GM19035 (cell line): ENCODE measurements around the gene CCDC51.
A peak's percentile ranks its signal among the peaks of the same experiment; 100 is the strongest.
"Not testable (repeated sequence)": the region's sequence is repeated elsewhere in the genome, so short reads cannot be mapped to it uniquely, and the experiment has no call there.

Experiments
- ATAC-seq: cut with Tn5 transposase; IDR thresholded peaks from one replicate; pipeline ENCODE4 v1.9.1; 2021; ENCODE audit not compliant: unreplicated experiment

The CCDC51 gene, protein sequence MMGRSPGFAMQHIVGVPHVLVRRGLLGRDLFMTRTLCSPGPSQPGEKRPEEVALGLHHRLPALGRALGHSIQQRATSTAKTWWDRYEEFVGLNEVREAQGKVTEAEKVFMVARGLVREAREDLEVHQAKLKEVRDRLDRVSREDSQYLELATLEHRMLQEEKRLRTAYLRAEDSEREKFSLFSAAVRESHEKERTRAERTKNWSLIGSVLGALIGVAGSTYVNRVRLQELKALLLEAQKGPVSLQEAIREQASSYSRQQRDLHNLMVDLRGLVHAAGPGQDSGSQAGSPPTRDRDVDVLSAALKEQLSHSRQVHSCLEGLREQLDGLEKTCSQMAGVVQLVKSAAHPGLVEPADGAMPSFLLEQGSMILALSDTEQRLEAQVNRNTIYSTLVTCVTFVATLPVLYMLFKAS

DNA sequence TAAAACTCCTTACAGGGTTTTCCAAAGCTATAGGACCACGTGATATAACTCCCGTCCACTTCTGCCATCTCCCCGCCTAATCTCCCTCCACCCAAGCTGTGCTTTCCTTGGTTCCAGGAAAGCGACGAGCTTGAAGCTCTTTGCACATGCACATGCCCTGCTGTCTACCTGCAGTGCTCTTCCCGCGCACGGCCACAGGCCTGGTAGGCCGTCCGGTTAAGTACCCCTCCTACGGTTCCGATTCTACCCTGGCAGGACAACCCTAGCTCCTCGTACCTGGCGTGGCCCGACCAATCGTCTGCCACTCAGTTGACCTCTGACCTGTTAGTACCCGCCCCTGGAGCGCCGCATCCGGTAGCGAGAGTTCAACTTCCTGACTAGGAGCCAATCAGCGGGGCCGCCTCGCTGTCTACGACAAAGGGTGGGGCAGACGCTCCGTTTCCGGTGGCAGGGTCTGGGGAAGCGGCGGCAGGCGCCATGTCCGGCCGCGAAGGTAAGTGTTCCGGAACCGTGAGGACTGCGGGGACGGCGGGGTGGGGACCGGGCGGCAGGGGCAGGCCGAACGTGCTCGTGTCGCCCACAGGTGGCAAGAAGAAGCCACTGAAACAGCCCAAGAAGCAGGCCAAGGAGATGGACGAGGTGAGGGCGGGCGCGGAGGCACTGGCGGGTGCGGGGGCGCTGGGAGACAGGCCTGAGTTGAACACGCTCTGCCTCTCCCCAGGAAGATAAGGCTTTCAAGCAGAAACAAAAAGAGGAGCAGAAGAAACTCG is at the start of gene CCDC51, which contains the start of gene TMA7:
Gene CCDC51 (minus strand): TSS at position 300 of the 770 bp plus-strand sequence. CDS start 4,991 bp downstream, outside the sequence.
Gene TMA7 (plus strand): TSS at position 438 of the 770 bp plus-strand sequence. CDS start 40 bp downstream, at position 478.
- ATAC-seq, result peak; percentile 93

- no peak for ATAC-seq
Measured at GRCh38 chr3:48486952-48487351, 47.0 kb upstream of the CCDC51 start.

DNA sequence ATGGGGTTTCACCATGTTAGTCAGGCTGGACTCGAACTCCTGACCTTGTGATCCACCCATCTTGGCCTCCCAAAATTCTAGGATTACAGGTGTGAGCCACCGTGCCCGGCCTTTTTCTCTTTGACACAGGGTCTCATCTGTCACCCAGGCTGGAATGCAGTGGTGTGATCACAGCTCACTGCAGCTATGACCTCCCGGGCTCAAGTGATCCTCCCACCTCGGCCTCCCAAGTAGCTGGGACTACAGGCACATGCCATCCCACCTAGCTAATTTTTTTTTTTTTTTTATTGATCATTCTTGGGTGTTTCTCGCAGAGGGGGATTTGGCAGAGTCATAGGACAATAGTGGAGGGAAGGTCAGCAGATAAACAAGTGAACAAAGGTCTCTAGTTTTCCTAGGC is 42.9 kb upstream of the CCDC51 start:
- ATAC-seq, result not testable (repeated sequence)

- ATAC-seq, result not testable (repeated sequence)
Measured at GRCh38 chr3:48480891-48481290, 41.0 kb upstream of the CCDC51 start.

GRCh38 chr3:48478626-48479555 is 39.0 kb upstream of the CCDC51 start:
- no peak for ATAC-seq

GRCh38 chr3:48477959-48478520 is 38.1 kb upstream of the CCDC51 start:
- no peak for ATAC-seq

GRCh38 chr3:48476426-48477053 is 36.6 kb upstream of the CCDC51 start:
- no peak for ATAC-seq

DNA sequence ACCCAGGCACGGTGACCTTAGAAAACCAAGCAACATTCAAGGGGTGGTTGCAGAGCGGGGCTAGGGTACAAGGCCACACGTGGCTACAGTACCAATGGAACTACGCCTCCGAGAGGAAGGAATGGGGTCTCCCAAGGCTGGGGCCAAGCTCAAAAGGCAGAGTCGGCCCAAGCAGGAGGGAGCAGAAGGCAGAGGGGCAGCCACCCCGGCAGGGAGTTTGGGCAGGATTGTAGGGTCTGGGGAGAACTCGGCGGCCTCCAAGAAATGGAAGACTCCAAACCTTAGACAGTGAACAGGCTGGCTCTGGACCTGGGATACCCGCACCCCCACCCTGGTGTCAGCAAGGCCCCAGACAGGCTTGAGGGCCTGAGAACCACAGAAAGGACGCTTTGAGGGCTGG is 35.3 kb upstream of the CCDC51 start:
- no peak for ATAC-seq

GRCh38 chr3:48474619-48475018 is 34.7 kb upstream of the CCDC51 start:
- ATAC-seq, result no peak

DNA sequence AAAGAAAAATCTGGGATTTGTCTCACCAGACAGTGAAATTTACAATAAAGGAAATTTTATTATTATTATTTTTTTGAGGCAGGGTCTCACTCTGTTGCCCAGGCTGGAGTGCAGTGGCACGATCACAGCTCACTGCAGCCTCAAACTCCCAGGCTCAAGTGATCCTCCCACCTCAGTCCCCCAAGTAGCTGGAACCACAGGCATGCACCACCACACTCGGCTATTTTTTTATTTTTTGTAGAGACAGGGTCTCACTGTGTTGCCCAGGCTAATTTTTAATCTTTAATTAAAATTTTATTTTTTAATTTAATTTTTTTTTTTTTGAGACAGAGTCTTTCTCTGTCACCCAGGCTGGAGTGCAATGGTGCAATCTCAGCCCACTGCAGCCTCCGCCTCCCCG is 34.1 kb upstream of the CCDC51 start:
- not testable (repeated sequence) for ATAC-seq

DNA sequence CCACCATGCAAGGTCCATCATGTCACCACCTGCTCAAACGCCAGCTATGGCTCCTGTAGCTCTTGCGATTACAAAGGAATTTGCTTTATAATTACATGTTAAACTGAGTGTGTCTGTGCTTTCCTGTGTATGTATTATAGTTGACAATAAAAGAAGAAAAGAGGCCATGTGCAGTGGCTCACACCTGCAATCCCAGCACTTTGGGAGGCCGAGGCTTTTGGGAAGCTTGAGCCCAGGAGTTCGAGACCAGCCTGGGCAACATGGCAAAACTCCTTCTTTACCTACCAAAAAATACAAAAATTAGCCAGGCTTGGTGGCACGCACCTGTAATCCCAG is 33.7 kb upstream of the CCDC51 start:
- ATAC-seq, result no peak

- peak; percentile 78 for ATAC-seq
Measured at GRCh38 chr3:48472923-48473616, 33.2 kb upstream of the CCDC51 start.

DNA sequence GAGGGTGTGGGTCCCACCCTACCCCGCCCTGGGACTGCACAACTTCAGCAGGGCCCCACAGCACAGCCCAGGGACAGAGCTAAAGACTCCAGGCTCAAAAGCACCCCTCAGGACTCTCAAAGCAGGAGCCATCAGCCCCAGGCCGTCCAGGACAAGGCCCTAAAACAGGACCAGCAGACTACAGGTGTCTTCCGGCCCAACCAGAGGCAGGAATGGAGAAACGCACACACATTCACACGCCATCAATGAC is 32.7 kb upstream of the CCDC51 start:
- ATAC-seq, result no peak

GRCh38 chr3:48470286-48470685 is 30.4 kb upstream of the CCDC51 start:
- ATAC-seq, result no peak

DNA sequence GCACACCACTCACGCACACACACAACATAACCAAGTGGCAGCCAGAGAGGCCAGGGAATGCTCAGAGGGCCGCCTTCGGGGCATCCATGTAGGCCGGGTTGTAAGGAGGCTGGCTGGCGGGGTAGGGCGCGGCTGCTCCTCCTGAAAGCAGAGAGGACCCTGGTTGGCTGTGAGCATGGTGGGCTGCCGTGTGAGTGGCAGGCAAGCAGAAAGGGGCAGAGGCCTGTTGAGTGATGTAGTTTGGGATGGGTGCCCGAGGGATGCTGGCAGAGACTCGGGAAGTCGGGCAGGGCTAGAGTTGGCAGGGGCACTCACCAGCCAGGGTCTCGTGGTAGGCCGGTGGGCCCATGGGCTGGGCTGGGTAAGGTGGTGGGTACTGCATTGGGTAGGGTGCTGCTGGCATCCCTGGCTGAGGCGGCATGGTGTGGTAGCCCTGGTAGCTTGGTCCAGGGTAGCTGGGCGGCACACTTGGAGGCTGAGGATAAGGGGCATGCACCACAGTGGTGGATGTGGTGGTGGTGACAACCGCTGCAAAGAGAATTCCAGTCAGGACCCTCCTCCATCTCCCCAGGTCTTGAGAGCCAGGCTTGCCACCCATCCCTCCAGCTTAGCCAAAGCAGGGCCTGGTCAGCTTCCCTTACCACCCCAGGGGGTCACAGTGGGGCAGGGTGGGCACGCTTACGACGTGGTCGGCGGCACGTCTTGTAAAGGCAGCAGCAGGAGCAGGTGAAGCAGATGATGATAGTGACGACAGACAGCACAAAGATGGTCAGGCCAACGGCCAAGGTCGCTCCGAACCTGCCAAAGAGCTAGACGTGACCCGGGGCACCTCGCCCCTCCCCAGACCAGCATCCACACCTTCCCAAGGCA is 29.4 kb upstream of the CCDC51 start:
- no peak for ATAC-seq

DNA sequence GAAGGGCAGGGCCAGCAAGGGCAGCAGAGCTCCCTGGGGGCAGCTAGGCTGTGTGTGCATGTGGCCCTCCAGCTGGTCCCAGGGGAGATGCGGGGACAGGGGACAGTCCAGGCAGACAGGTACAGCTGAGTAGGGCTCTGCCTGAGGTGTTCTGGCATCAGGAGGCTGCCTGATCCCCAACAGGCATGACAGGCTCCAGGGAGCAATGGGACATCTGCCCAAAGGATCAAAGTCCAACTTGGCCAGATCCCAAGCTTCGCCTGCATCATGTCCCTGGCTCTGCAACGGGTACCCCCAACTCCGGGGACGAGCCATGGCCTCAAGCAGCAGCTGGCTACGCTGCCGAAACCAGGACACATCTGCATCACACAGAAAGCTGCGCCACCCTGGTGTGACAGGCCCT is 28.4 kb upstream of the CCDC51 start:
- ATAC-seq, result no peak

GRCh38 chr3:48467473-48468267 is 27.8 kb upstream of the CCDC51 start:
- no peak for ATAC-seq

- no peak for ATAC-seq
Measured at GRCh38 chr3:48467110-48467454, 27.2 kb upstream of the CCDC51 start.
